GM18873 (cell line): ENCODE measurements around the gene SLC51B.
"Not testable (repeated sequence)": the region's sequence is repeated elsewhere in the genome, so short reads cannot be mapped to it uniquely, and the experiment has no call there.

Experiments
- ATAC-seq: cut with Tn5 transposase; IDR thresholded peaks from one replicate; pipeline ENCODE4 v1.9.1; 2021; ENCODE audit warnings: mild to moderate bottlenecking, moderate library complexity, moderate number of reproducible peaks; ENCODE audit not compliant: unreplicated experiment, low FRiP score

SLC51B gene

GRCh38 chr15:65062726-65063125 lies 17.5 kb downstream of the SLC51B start:
- no peak for ATAC-seq

GRCh38 chr15:65066001-65066634 lies 20.9 kb downstream of the SLC51B start:
- no peak for ATAC-seq

GRCh38 chr15:65066635-65067316 lies 21.6 kb downstream of the SLC51B start:
- no peak for ATAC-seq

- no peak for ATAC-seq
These were observed 22.1 kb downstream of the SLC51B start for GRCh38 chr15:65067317-65067644.

GRCh38 chr15:65067645-65068402 lies 22.6 kb downstream of the SLC51B start, which contains the start of gene RASL12:
Gene RASL12 (minus strand): TSS chr15:65067991. CDS start chr15:65067835, 156 bp downstream.
- ATAC-seq = no peak

- ATAC-seq = no peak
These were observed 23.2 kb downstream of the SLC51B start for GRCh38 chr15:65068403-65068788.

- ATAC-seq = no peak
These were observed 24.0 kb downstream of the SLC51B start for GRCh38 chr15:65069179-65069578.

GRCh38 chr15:65069779-65070546 lies 24.8 kb downstream of the SLC51B start:
- ATAC-seq = no peak

- no peak for ATAC-seq
These were observed 26.2 kb downstream of the SLC51B start for GRCh38 chr15:65071381-65071811.

- no peak for ATAC-seq
These were observed 26.8 kb downstream of the SLC51B start for GRCh38 chr15:65072027-65072426.

- no peak for ATAC-seq
These were observed 27.4 kb downstream of the SLC51B start for GRCh38 chr15:65072617-65073016.

- ATAC-seq = not testable (repeated sequence)
These were observed 29.8 kb downstream of the SLC51B start for GRCh38 chr15:65074946-65075345.

GRCh38 chr15:65075607-65076395 lies 30.6 kb downstream of the SLC51B start:
- ATAC-seq = not testable (repeated sequence)

GRCh38 chr15:65076486-65077290 lies 31.5 kb downstream of the SLC51B start, which contains the start of gene KBTBD13:
Gene KBTBD13 (plus strand): TSS chr15:65076746. CDS start chr15:65076816, 70 bp downstream.
- no peak for ATAC-seq

- no peak for ATAC-seq
These were observed 32.2 kb downstream of the SLC51B start for GRCh38 chr15:65077291-65077980.

- ATAC-seq = no peak
These were observed 32.8 kb downstream of the SLC51B start for GRCh38 chr15:65077981-65078352.

GRCh38 chr15:65079580-65079979 lies 34.4 kb downstream of the SLC51B start:
- no peak for ATAC-seq

- no peak for ATAC-seq
These were observed 36.1 kb downstream of the SLC51B start for GRCh38 chr15:65081270-65081669.
